PC-9 (cell line): ENCODE data around the gene CTNNA3.
"Not testable (repeated sequence)": the region's sequence is repeated elsewhere in the genome, so short reads cannot be mapped to it uniquely, and the experiment has no call there.

Experiments used
- EZH2 ChIP-seq: fragments of 200-600 bp; sonication (generic); IDR thresholded peaks from 2 replicates; pipeline ENCODE4 v1.8.0; 2017; ENCODE audit warnings: antibody characterized with exemption, low read depth
- TF ChIP-seq, protein P1 (sequence below): fragments of 200-600 bp; sonication (generic); conservative IDR thresholded peaks from 2 replicates; pipeline ENCODE4 v1.6.1; 2017; ENCODE audit warnings: mixed run types, antibody characterized with exemption, mild to moderate bottlenecking, moderate library complexity

GRCh38 chr10:67684140-67684539, 11.9 kb downstream of the CTNNA3 start:
- TF ChIP-seq, protein P1, sequence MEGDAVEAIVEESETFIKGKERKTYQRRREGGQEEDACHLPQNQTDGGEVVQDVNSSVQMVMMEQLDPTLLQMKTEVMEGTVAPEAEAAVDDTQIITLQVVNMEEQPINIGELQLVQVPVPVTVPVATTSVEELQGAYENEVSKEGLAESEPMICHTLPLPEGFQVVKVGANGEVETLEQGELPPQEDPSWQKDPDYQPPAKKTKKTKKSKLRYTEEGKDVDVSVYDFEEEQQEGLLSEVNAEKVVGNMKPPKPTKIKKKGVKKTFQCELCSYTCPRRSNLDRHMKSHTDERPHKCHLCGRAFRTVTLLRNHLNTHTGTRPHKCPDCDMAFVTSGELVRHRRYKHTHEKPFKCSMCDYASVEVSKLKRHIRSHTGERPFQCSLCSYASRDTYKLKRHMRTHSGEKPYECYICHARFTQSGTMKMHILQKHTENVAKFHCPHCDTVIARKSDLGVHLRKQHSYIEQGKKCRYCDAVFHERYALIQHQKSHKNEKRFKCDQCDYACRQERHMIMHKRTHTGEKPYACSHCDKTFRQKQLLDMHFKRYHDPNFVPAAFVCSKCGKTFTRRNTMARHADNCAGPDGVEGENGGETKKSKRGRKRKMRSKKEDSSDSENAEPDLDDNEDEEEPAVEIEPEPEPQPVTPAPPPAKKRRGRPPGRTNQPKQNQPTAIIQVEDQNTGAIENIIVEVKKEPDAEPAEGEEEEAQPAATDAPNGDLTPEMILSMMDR: not testable (repeated sequence)
- TF ChIP-seq EZH2: not testable (repeated sequence)
